Measurements from ENCODE around the gene TRPM3.

The TRPM3 gene

GRCh38 chr9:70493029-70493428 lies 628.4 kb downstream of the TRPM3 start:
- Histone ChIP-seq H3K9me3 (ENCODE audit: control insufficient read depth, low read length) (no peaks in the 10 kb centered on the region), H3K4me3 (ENCODE audit: extremely low read depth, insufficient read depth, low read length, poor library complexity, severe bottlenecking) (no peak overlapping the region), H3K4me1 (ENCODE audit: control insufficient read depth, insufficient read depth, low read length, poor library complexity, severe bottlenecking) (no peaks in the 10 kb centered on the region), H3K27ac (ENCODE audit: low read depth, low read length, severe bottlenecking) (no peak overlapping the region), H3K36me3 (ENCODE audit: control insufficient read depth, insufficient read depth, low read length) (no peaks in the 10 kb centered on the region)
- 85 to 93% methylated on average over 8 of the region's 9 CpGs for WGBS, 2 experiments (ENCODE audit: insufficient coverage in 2 of 2)

- no peaks in the 10 kb centered on the region for H3K36me3 ChIP-seq (ENCODE audit: control insufficient read depth, insufficient read depth, low read length)
- no peak overlapping the region for H3K27ac ChIP-seq (ENCODE audit: low read depth, low read length, severe bottlenecking)
- WGBS, 2 experiments (ENCODE audit: insufficient coverage in 2 of 2) = 67 to 91% methylated on average over 1 of the region's 2 CpGs
- no peak overlapping the region for H3K4me3 ChIP-seq (ENCODE audit: extremely low read depth, insufficient read depth, low read length, poor library complexity, severe bottlenecking)
- H3K4me1 ChIP-seq (ENCODE audit: control insufficient read depth, insufficient read depth, low read length, poor library complexity, severe bottlenecking) = no peaks in the 10 kb centered on the region
- H3K9me3 ChIP-seq (ENCODE audit: control insufficient read depth, low read length) = no peaks in the 10 kb centered on the region
Observed at GRCh38 chr9:70492319-70492777, 629.1 kb downstream of the TRPM3 start.

- WGBS, 2 experiments (ENCODE audit: insufficient coverage in 2 of 2) = 84 to 90% methylated on average over 7 to 8 of the region's 8 CpGs
- Histone ChIP-seq H3K4me1 (ENCODE audit: control insufficient read depth, insufficient read depth, low read length, poor library complexity, severe bottlenecking) (no peaks in the 10 kb centered on the region), H3K4me3 (ENCODE audit: extremely low read depth, insufficient read depth, low read length, poor library complexity, severe bottlenecking) (no peak overlapping the region), H3K27ac (ENCODE audit: low read depth, low read length, severe bottlenecking) (no peak overlapping the region), H3K36me3 (ENCODE audit: control insufficient read depth, insufficient read depth, low read length) (no peaks in the 10 kb centered on the region), H3K9me3 (ENCODE audit: control insufficient read depth, low read length) (no peaks in the 10 kb centered on the region)
Observed at GRCh38 chr9:70491426-70492318, 629.7 kb downstream of the TRPM3 start.

GRCh38 chr9:70490478-70490877 lies 630.9 kb downstream of the TRPM3 start:
- Histone ChIP-seq H3K27ac (ENCODE audit: low read depth, low read length, severe bottlenecking) (no peak overlapping the region), H3K9me3 (ENCODE audit: control insufficient read depth, low read length) (no peaks in the 10 kb centered on the region), H3K36me3 (ENCODE audit: control insufficient read depth, insufficient read depth, low read length) (no peaks in the 10 kb centered on the region), H3K4me1 (ENCODE audit: control insufficient read depth, insufficient read depth, low read length, poor library complexity, severe bottlenecking) (peaks cover under 1% of the 10 kb centered on the region), H3K4me3 (ENCODE audit: extremely low read depth, insufficient read depth, low read length, poor library complexity, severe bottlenecking) (no peak overlapping the region)
- WGBS, 2 experiments (ENCODE audit: insufficient coverage in 2 of 2) = 94 to 100% methylated on average over 2 to 4 of the region's 5 CpGs

GRCh38 chr9:70488793-70489105 lies 632.7 kb downstream of the TRPM3 start:
- Histone ChIP-seq H3K9me3 (ENCODE audit: control insufficient read depth, low read length) (no peaks in the 10 kb centered on the region), H3K36me3 (ENCODE audit: control insufficient read depth, insufficient read depth, low read length) (no peaks in the 10 kb centered on the region), H3K4me3 (ENCODE audit: extremely low read depth, insufficient read depth, low read length, poor library complexity, severe bottlenecking) (no peak overlapping the region), H3K27ac (ENCODE audit: low read depth, low read length, severe bottlenecking) (no peak overlapping the region), H3K4me1 (ENCODE audit: control insufficient read depth, insufficient read depth, low read length, poor library complexity, severe bottlenecking) (peaks cover 3% of the 10 kb centered on the region)
- 53 to 70% methylated on average over 3 of the region's 3 CpGs for WGBS, 2 experiments (ENCODE audit: insufficient coverage in 2 of 2)

- Histone ChIP-seq H3K36me3 (ENCODE audit: control insufficient read depth, insufficient read depth, low read length) (no peaks in the 10 kb centered on the region), H3K27ac (ENCODE audit: low read depth, low read length, severe bottlenecking) (no peak overlapping the region), H3K4me1 (ENCODE audit: control insufficient read depth, insufficient read depth, low read length, poor library complexity, severe bottlenecking) (peaks cover 3% of the 10 kb centered on the region), H3K9me3 (ENCODE audit: control insufficient read depth, low read length) (no peaks in the 10 kb centered on the region), H3K4me3 (ENCODE audit: extremely low read depth, insufficient read depth, low read length, poor library complexity, severe bottlenecking) (no peak overlapping the region)
- 88 to 96% methylated on average over 4 to 5 of the region's 6 CpGs for WGBS, 2 experiments (ENCODE audit: insufficient coverage in 2 of 2)
Observed at GRCh38 chr9:70488098-70488792, 633.2 kb downstream of the TRPM3 start.

- Histone ChIP-seq H3K4me1 (ENCODE audit: control insufficient read depth, insufficient read depth, low read length, poor library complexity, severe bottlenecking) (peaks cover 3% of the 10 kb centered on the region), H3K27ac (ENCODE audit: low read depth, low read length, severe bottlenecking) (no peak overlapping the region), H3K9me3 (ENCODE audit: control insufficient read depth, low read length) (no peaks in the 10 kb centered on the region), H3K4me3 (ENCODE audit: extremely low read depth, insufficient read depth, low read length, poor library complexity, severe bottlenecking) (no peak overlapping the region), H3K36me3 (ENCODE audit: control insufficient read depth, insufficient read depth, low read length) (no peaks in the 10 kb centered on the region)
- WGBS, 2 experiments (ENCODE audit: insufficient coverage in 2 of 2) = 77 to 89% methylated on average over 3 of the region's 3 CpGs
Observed at GRCh38 chr9:70486127-70486526, 635.3 kb downstream of the TRPM3 start.

GRCh38 chr9:70485273-70485858 lies 636.1 kb downstream of the TRPM3 start:
- H3K4me3 ChIP-seq (ENCODE audit: extremely low read depth, insufficient read depth, low read length, poor library complexity, severe bottlenecking) = no peak overlapping the region
- peaks cover 3% of the 10 kb centered on the region for H3K4me1 ChIP-seq (ENCODE audit: control insufficient read depth, insufficient read depth, low read length, poor library complexity, severe bottlenecking)
- no peaks in the 10 kb centered on the region for H3K9me3 ChIP-seq (ENCODE audit: control insufficient read depth, low read length)
- no peaks in the 10 kb centered on the region for H3K36me3 ChIP-seq (ENCODE audit: control insufficient read depth, insufficient read depth, low read length)
- 75 to 84% methylated on average over 4 to 5 of the region's 5 CpGs for WGBS, 2 experiments (ENCODE audit: insufficient coverage in 2 of 2)
- no peak overlapping the region for H3K27ac ChIP-seq (ENCODE audit: low read depth, low read length, severe bottlenecking)

- H3K4me3 ChIP-seq (ENCODE audit: extremely low read depth, insufficient read depth, low read length, poor library complexity, severe bottlenecking) = no peak overlapping the region
- no peaks in the 10 kb centered on the region for H3K9me3 ChIP-seq (ENCODE audit: control insufficient read depth, low read length)
- H3K4me1 ChIP-seq (ENCODE audit: control insufficient read depth, insufficient read depth, low read length, poor library complexity, severe bottlenecking) = peaks cover 9% of the 10 kb centered on the region
- no peaks in the 10 kb centered on the region for H3K36me3 ChIP-seq (ENCODE audit: control insufficient read depth, insufficient read depth, low read length)
- H3K27ac ChIP-seq (ENCODE audit: low read depth, low read length, severe bottlenecking) = no peak overlapping the region
- 83 to 88% methylated on average over 5 to 7 of the region's 8 CpGs for WGBS, 2 experiments (ENCODE audit: insufficient coverage in 2 of 2)
Observed at GRCh38 chr9:70484232-70485130, 636.9 kb downstream of the TRPM3 start.

- no peak overlapping the region for H3K4me3 ChIP-seq (ENCODE audit: extremely low read depth, insufficient read depth, low read length, poor library complexity, severe bottlenecking)
- peaks cover 9% of the 10 kb centered on the region for H3K4me1 ChIP-seq (ENCODE audit: control insufficient read depth, insufficient read depth, low read length, poor library complexity, severe bottlenecking)
- no peaks in the 10 kb centered on the region for H3K36me3 ChIP-seq (ENCODE audit: control insufficient read depth, insufficient read depth, low read length)
- no peak overlapping the region for H3K27ac ChIP-seq (ENCODE audit: low read depth, low read length, severe bottlenecking)
- H3K9me3 ChIP-seq (ENCODE audit: control insufficient read depth, low read length) = no peaks in the 10 kb centered on the region
- WGBS, 2 experiments (ENCODE audit: insufficient coverage in 2 of 2) = no CpG with 5 or more reads among the region's 1 CpG
Observed at GRCh38 chr9:70481471-70481870, 640.0 kb downstream of the TRPM3 start.
